Erythroblast (primary cell): ENCODE results near the gene SEMA4B.
"Not testable (repeated sequence)": the region's sequence is repeated elsewhere in the genome, so short reads cannot be mapped to it uniquely, and the experiment has no call there.

ENCODE experiments used
- DNase-seq, 2 experiments: peaks; one replicate each; lab custom pipeline; 2025; lab: John Stamatoyannopoulos, UW
- GATA1 ChIP-seq: IDR thresholded peaks from 2 replicates; pipeline ENCODE4 v1.6.1; 2011; ENCODE audit warnings: low read depth, mild to moderate bottlenecking, control low read depth, low read length, moderate library complexity
- POLR2A ChIP-seq: IDR thresholded peaks from 2 replicates; pipeline ENCODE4 v1.6.1; 2011; ENCODE audit warnings: mild to moderate bottlenecking, low read length

Gene SEMA4B

GRCh38 chr15:90232941-90233386 lies 31.8 kb downstream of the SEMA4B start:
- TF ChIP-seq POLR2A = no peak
- TF ChIP-seq GATA1 = no peak
- peak in 1 of 2 experiments; percentile 71 for DNase-seq

- TF ChIP-seq GATA1 (no peak), POLR2A (peak; percentile 62)
- DNase-seq = peak; percentile 97 to 99
Measured at GRCh38 chr15:90233387-90234095, 32.4 kb downstream of the SEMA4B start, which contains the start of gene CIB1. CIB1 (minus strand) TSS chr15:90233941; CDS start chr15:90233885, 56 bp downstream.

GRCh38 chr15:90234096-90234988 lies 33.2 kb downstream of the SEMA4B start, which contains the start of gene GDPGP1:
GDPGP1 (plus strand) TSS chr15:90234209; CDS start chr15:90240909, 6,700 bp downstream.
- TF ChIP-seq GATA1 = no peak
- peak; percentile 41 for TF ChIP-seq POLR2A
- no peak for DNase-seq

- DNase-seq = peak; percentile 59 to 68
- TF ChIP-seq GATA1 (no peak), POLR2A (no peak)
Measured at GRCh38 chr15:90239371-90239770, 38.2 kb downstream of the SEMA4B start.

- TF ChIP-seq POLR2A = no peak
- no peak for TF ChIP-seq GATA1
- no peak for DNase-seq
Measured at GRCh38 chr15:90240856-90241255, 39.7 kb downstream of the SEMA4B start.

- peak; percentile 48 to 66 for DNase-seq
- no peak for TF ChIP-seq POLR2A
- TF ChIP-seq GATA1 = no peak
Measured at GRCh38 chr15:90241343-90242192, 40.4 kb downstream of the SEMA4B start.

GRCh38 chr15:90243943-90244639 lies 43.0 kb downstream of the SEMA4B start:
- TF ChIP-seq POLR2A (no peak), GATA1 (no peak)
- no peak for DNase-seq

GRCh38 chr15:90248789-90249202 lies 47.7 kb downstream of the SEMA4B start:
- TF ChIP-seq POLR2A (no peak), GATA1 (no peak)
- peak in 1 of 2 experiments; percentile 38 for DNase-seq

GRCh38 chr15:90249203-90249863 lies 48.2 kb downstream of the SEMA4B start, which contains the start of gene TTLL13:
TTLL13 (plus strand) TSS chr15:90249556; CDS start chr15:90250631, 1,075 bp downstream.
- DNase-seq = peak; percentile 88 to 93
- TF ChIP-seq POLR2A (no peak), GATA1 (no peak)

GRCh38 chr15:90257776-90258175 lies 56.6 kb downstream of the SEMA4B start:
- no peak for DNase-seq
- TF ChIP-seq GATA1 (no peak), POLR2A (no peak)

- TF ChIP-seq GATA1 = no peak
- TF ChIP-seq POLR2A = no peak
- no peak for DNase-seq
Measured at GRCh38 chr15:90259524-90259923, 58.4 kb downstream of the SEMA4B start.

- not testable (repeated sequence) for DNase-seq
Measured at GRCh38 chr15:90260731-90261130, 59.6 kb downstream of the SEMA4B start.
